ENCODE measurements around the gene SMIM38. TPM values are rescaled to one million over a fixed set of nuclear protein-coding genes. Genes with fewer than 3 reads are reported as not detected.

Gene SMIM38
- total and polyA plus RNA-seq, 2 of the 4 experiments (the other 2 are of a cell fraction): under 0.01 to 0.05 TPM

DNA sequence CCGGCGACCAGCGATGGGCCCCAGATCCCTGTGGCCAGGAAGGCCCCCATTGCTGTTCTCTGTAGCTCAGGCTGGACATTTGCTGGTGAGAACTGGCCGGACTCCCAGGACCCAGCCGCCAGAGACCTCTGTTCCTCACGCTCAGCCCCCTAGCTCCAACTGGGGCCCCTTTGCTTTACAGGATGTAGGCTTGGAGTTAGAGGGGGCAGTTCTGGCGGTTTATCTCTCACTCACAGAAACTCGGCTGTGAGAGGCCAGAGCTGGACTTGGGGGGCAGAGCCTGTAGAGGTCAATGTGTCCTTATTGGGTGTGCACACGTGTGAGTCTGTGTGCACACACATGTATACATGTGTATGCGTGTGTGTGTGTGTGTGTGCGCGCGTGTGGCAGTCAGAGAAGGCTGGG is 502 bp downstream of the SMIM38 start:
- Histone ChIP-seq H2BK15ac (ENCODE audit: low read depth, low read length) (peak overlapping the region; percentile 59; the same call in 1 of the 3 replicates), H4K91ac (ENCODE audit: insufficient read depth, low read depth, low read length) (peak overlapping the region; percentile 80), H4K8ac (ENCODE audit: low read depth in 2 of 2, low read length in 2 of 2) (peak overlapping the region; percentile 52 to 80; a peak in 3 of 4 replicates), H3K14ac (replicated peaks; ENCODE audit: low read depth, low read length) (peak overlapping the region; percentile 83), H2AFZ (replicated peaks; ENCODE audit: low read length, poor library complexity) (peak overlapping the region; percentile 83), H3K9me1 (ENCODE audit: insufficient read depth, low read length) (peaks cover 3% of the 10 kb centered on the region), H3K9ac (ENCODE audit: low read depth, low read length) (0 out of 2 replicates have a peak overlapping the region, but pooled peaks have one; percentile 20), H3K23ac (ENCODE audit: low read depth, low read length) (peak overlapping the region; percentile 47; the same call in 1 of the 2 replicates), H2BK120ac (ENCODE audit: low read depth, low read length) (peak overlapping the region; percentile 75), H4K5ac (ENCODE audit: low read depth, low read length) (peak overlapping the region; percentile 81), H4K20me1 (ENCODE audit: insufficient read depth, low read length) (no peaks in the 10 kb centered on the region), H3K4me1 (ENCODE audit: control insufficient read depth, insufficient read depth, low read length) (peaks cover 20% of the 10 kb centered on the region), H3K9me3 (ENCODE audit: control insufficient read depth, insufficient read depth, low read length) (no peaks in the 10 kb centered on the region), H2AK9ac (replicated peaks; ENCODE audit: low read depth, low read length, poor library complexity) (peak overlapping the region; percentile 83), H3K36me3 (ENCODE audit: control insufficient read depth, insufficient read depth, low read length) (no peaks in the 10 kb centered on the region), H3K56ac (ENCODE audit: extremely low read depth, insufficient read depth, low read length) (no peak overlapping the region), H2BK20ac (ENCODE audit: low read depth, low read length) (peak overlapping the region; percentile 43; the same call in 1 of the 2 replicates), H3K4ac (ENCODE audit: low read depth, low read length) (peak overlapping the region; percentile 85), H3K4me3 (ENCODE audit: insufficient read depth, low read depth, low read length) (no peak overlapping the region), H3K79me1 (ENCODE audit: low read depth in 1 of 2, low read length in 2 of 2) (no peaks in the 10 kb centered on the region), H2BK5ac (ENCODE audit: low read depth, low read length, poor library complexity, severe bottlenecking) (no peak overlapping the region), H2AK5ac (ENCODE audit: low read depth, low read length) (peak overlapping the region; percentile 97), H3K18ac (ENCODE audit: low read depth, low read length) (peak overlapping the region; percentile 67; the same call in 1 of the 2 replicates), H3K27me3 (ENCODE audit: control insufficient read depth, insufficient read depth, low read length) (no peaks in the 10 kb centered on the region), H3K27ac (ENCODE audit: insufficient read depth, low read length) (no peak overlapping the region), H3K4me2 (ENCODE audit: low read depth, low read length) (no peak overlapping the region)
- ChIA-PET POLR2A (ENCODE audit: unreplicated experiment) (no interaction called here), CTCF (no interaction called here)
- WGBS, 2 experiments (ENCODE audit: extremely low coverage in 2 of 2, insufficient read length in 1 of 2): 67% methylated on average over 2 of the region's 13 CpGs; no CpG with 5 or more reads in 1 of the 2 experiments
- in situ Hi-C loops (cut with MboI; ENCODE audit: low sequenced_read_pairs): no loop called here
- ATAC-seq (ENCODE audit: low read depth): no peak
- no peak for DNase-seq
- TF ChIP-seq RFX5 (IDR thresholded peaks at IDR 0.05; ENCODE audit: low read depth, low read length) (no peak), CTCF (conservative IDR thresholded peaks at IDR 0.05; ENCODE audit: low read depth, low read length) (no peak), POLR2A (IDR thresholded peaks at IDR 0.05; ENCODE audit: low read depth, low read length) (no peak), BHLHE40 (IDR thresholded peaks at IDR 0.05; ENCODE audit: low read depth, low read length) (no peak), MAZ (IDR thresholded peaks at IDR 0.05; ENCODE audit: borderline replicate concordance, low read depth, low read length) (no peak), NFE2L2 (IDR thresholded peaks at IDR 0.05; ENCODE audit: low read depth, low read length) (no peak), MAFK (IDR thresholded peaks at IDR 0.05; ENCODE audit: low read depth, low read length) (no peak), SMC3 (IDR thresholded peaks at IDR 0.05; ENCODE audit: low read depth, low read length) (no peak), MXI1 (IDR thresholded peaks at IDR 0.05; ENCODE audit: borderline replicate concordance, low read depth, low read length) (no peak), FOS (IDR thresholded peaks at IDR 0.05; ENCODE audit: low read depth, low read length) (no peak), CHD1 (IDR thresholded peaks at IDR 0.05; ENCODE audit: low read depth, low read length) (no peak)
- TF ChIP-seq, protein P1, sequence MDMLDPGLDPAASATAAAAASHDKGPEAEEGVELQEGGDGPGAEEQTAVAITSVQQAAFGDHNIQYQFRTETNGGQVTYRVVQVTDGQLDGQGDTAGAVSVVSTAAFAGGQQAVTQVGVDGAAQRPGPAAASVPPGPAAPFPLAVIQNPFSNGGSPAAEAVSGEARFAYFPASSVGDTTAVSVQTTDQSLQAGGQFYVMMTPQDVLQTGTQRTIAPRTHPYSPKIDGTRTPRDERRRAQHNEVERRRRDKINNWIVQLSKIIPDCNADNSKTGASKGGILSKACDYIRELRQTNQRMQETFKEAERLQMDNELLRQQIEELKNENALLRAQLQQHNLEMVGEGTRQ (IDR thresholded peaks at IDR 0.05; ENCODE audit: low read depth, low read length): no peak
- intact Hi-C loops (cut with micrococcal nuclease): no loop called here
- no TSS peak for BruUV-seq (replicated peaks)
- dilution Hi-C loops (cut with HindIII; ENCODE audit: low sequenced_read_pairs, unreplicated experiment): no loop called here

Measured in IMR-90 (cell line).